GM10266 (cell line): ENCODE results near the gene NPAS3.

Experiments used
- DNase-seq: peaks from one replicate; pipeline ENCODE4 v3.0.0; 2012; ENCODE audit errors: extremely low spot score
- CTCF ChIP-seq: IDR thresholded peaks from 2 replicates; pipeline ENCODE4 v1.5.1; 2012; ENCODE audit warnings: mild to moderate bottlenecking, low read depth; ENCODE audit not compliant: control insufficient read depth, insufficient read depth; ENCODE audit errors: missing control alignments

NPAS3 gene

GRCh38 chr14:33363682-33364081, 425.0 kb downstream of the NPAS3 start:
- no peak for DNase-seq
- TF ChIP-seq CTCF: no peak

GRCh38 chr14:33364466-33364865, 425.8 kb downstream of the NPAS3 start:
- no peak for TF ChIP-seq CTCF

GRCh38 chr14:33369041-33369440, 430.4 kb downstream of the NPAS3 start:
- DNase-seq: no peak
- TF ChIP-seq CTCF: no peak

More at GRCh38 chr14:33364466-33364865, 425.8 kb downstream of the NPAS3 start:
- no peak for DNase-seq

GRCh38 chr14:33369972-33370371, 431.3 kb downstream of the NPAS3 start:
- no peak for TF ChIP-seq CTCF
- DNase-seq: peak; percentile 4

- no peak for TF ChIP-seq CTCF
- no peak for DNase-seq
Observed at GRCh38 chr14:33370426-33370825, 431.7 kb downstream of the NPAS3 start.

- TF ChIP-seq CTCF: no peak
- DNase-seq: no peak
Observed at GRCh38 chr14:33375196-33375595, 436.5 kb downstream of the NPAS3 start.

GRCh38 chr14:33375786-33376185, 437.1 kb downstream of the NPAS3 start:
- TF ChIP-seq CTCF: no peak
- no peak for DNase-seq
